Upper lobe of left lung (tissue), 4 donors: ENCODE results near the gene LTBP1.

Experiments
- CTCF ChIP-seq, 6 experiments: fragments of 450-650 bp in 4 of 6; fragments of 200-600 bp in 2 of 6; sonication (generic) in 2 of 6; IDR thresholded peaks; one replicate each; pipeline ENCODE4 v1.5.1; 2016 to 2019; ENCODE audit warnings: antibody characterized with exemption in 6 of 6
- EP300 ChIP-seq, 4 donors: sonication (generic); formaldehyde crosslinking; IDR thresholded peaks; one replicate each; pipeline ENCODE4 v1.5.1; 2017; ENCODE audit warnings: antibody characterized with exemption in 4 of 4, control low read depth in 2 of 4
- POLR2A ChIP-seq, 4 donors: fragments of 450-650 bp; IDR thresholded peaks; one replicate each; pipeline ENCODE4 v1.5.1; 2016 to 2017; ENCODE audit warnings: antibody characterized with exemption in 4 of 4, mild to moderate bottlenecking in 2 of 4
- POLR2AphosphoS5 ChIP-seq, 2 donors: sonication (generic); formaldehyde crosslinking; IDR thresholded peaks; one replicate each; pipeline ENCODE4 v1.5.1; 2017; ENCODE audit warnings: antibody characterized with exemption in 2 of 2

- TF ChIP-seq POLR2AphosphoS5 (IDR thresholded peaks at IDR 0.05): no peak
- TF ChIP-seq POLR2A (IDR thresholded peaks at IDR 0.05): no peak
- TF ChIP-seq CTCF (IDR thresholded peaks at IDR 0.05): peak; percentile 56 to 73 (median 71)
- no peak for TF ChIP-seq EP300 (IDR thresholded peaks at IDR 0.05)
Observed at GRCh38 chr2:33372940-33373553, 426.3 kb downstream of the LTBP1 start.
